Measurements from ENCODE around the gene SEBOX. TPM values are rescaled to one million over a fixed set of nuclear protein-coding genes. Genes with fewer than 3 reads are reported as not detected.
"Not testable (repeated sequence)": the region's sequence is repeated elsewhere in the genome, so short reads cannot be mapped to it uniquely, and the experiment has no call there.

The SEBOX gene
- total RNA-seq, 6 donors from 2014 or later: not detected

DNA sequence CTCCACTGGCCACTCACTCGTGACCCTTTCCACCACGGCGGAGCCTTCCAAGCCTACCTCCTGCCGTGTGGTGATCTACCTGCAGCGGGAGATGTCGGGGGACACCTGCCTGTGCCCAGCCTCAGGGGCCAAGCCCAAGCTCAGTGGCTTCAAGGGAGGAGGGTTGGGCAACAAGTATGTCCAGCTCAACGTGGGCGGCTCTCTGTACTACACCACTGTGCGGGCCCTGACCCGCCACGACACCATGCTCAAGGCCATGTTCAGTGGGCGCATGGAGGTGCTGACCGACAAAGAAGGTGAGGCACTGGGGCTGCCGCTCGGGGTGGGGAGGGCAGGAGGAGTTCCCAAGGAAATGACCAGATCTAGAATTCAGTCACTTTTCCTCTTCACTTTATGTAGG is 25.6 kb downstream of the SEBOX start:
- ATAC-seq (ENCODE audit: low FRiP score in 2 of 2) (no peak), DNase-seq (peak in 1 of 2 donors; percentile 64)
- H3K27me3 ChIP-seq: no peaks in the 10 kb centered on the region
- H3K4me3 ChIP-seq: no peak overlapping the region
- H3K9me3 ChIP-seq: no peaks in the 10 kb centered on the region
- 94 to 95% methylated on average over 13 to 15 of the region's 15 CpGs for WGBS, 2 donors
- peak overlapping the region in 3 of 4 donors; percentile 72 to 97 (median 94) for H3K27ac ChIP-seq
- H3K36me3 ChIP-seq: peaks cover 32 to 52% (median 49%) of the 10 kb centered on the region in 4 donors
- TF ChIP-seq POLR2A (IDR thresholded peaks at IDR 0.05) (no peak), EP300 (IDR thresholded peaks at IDR 0.05) (no peak), POLR2AphosphoS5 (IDR thresholded peaks at IDR 0.05) (no peak)
- TF ChIP-seq, protein P1, sequence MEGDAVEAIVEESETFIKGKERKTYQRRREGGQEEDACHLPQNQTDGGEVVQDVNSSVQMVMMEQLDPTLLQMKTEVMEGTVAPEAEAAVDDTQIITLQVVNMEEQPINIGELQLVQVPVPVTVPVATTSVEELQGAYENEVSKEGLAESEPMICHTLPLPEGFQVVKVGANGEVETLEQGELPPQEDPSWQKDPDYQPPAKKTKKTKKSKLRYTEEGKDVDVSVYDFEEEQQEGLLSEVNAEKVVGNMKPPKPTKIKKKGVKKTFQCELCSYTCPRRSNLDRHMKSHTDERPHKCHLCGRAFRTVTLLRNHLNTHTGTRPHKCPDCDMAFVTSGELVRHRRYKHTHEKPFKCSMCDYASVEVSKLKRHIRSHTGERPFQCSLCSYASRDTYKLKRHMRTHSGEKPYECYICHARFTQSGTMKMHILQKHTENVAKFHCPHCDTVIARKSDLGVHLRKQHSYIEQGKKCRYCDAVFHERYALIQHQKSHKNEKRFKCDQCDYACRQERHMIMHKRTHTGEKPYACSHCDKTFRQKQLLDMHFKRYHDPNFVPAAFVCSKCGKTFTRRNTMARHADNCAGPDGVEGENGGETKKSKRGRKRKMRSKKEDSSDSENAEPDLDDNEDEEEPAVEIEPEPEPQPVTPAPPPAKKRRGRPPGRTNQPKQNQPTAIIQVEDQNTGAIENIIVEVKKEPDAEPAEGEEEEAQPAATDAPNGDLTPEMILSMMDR (IDR thresholded peaks at IDR 0.05): no peak
- peaks cover 28 to 46% (median 31%) of the 10 kb centered on the region in 4 donors for H3K4me1 ChIP-seq

DNA sequence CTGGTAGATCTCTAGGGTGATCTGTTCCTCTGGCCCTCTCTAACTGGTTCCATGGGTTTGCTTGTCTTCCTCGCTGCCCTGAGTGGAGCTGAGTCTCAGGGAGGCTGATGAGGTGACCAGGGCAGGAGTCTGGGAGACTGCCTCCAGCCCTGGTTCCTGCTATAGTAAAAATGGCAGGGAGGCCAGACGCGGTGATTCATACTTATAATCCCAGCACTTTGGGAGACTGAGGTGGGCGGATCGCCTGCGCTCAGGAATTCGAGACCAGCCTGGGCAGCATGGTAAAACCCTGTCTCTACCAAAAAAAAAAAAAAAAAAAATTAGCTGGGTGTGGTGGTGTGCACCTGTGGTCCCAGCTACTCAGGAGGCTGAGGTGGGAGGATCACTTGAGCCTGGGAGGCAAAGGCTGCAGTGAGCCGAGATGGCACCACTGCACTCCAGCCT is 26.2 kb downstream of the SEBOX start:
- H3K4me3 ChIP-seq; DNase-seq; H3K27me3 ChIP-seq; H3K9me3 ChIP-seq; ATAC-seq (ENCODE audit: low FRiP score in 2 of 2): not testable (repeated sequence)
- H3K27ac ChIP-seq: peak overlapping the region; percentile 50 to 97 (median 83)
- peaks cover 35 to 52% (median 37%) of the 10 kb centered on the region in 4 donors for H3K4me1 ChIP-seq
- WGBS, 2 donors: 89 to 93% methylated on average over 7 to 8 of the region's 8 CpGs
- peaks cover 29 to 46% (median 43%) of the 10 kb centered on the region in 4 donors for H3K36me3 ChIP-seq

DNA sequence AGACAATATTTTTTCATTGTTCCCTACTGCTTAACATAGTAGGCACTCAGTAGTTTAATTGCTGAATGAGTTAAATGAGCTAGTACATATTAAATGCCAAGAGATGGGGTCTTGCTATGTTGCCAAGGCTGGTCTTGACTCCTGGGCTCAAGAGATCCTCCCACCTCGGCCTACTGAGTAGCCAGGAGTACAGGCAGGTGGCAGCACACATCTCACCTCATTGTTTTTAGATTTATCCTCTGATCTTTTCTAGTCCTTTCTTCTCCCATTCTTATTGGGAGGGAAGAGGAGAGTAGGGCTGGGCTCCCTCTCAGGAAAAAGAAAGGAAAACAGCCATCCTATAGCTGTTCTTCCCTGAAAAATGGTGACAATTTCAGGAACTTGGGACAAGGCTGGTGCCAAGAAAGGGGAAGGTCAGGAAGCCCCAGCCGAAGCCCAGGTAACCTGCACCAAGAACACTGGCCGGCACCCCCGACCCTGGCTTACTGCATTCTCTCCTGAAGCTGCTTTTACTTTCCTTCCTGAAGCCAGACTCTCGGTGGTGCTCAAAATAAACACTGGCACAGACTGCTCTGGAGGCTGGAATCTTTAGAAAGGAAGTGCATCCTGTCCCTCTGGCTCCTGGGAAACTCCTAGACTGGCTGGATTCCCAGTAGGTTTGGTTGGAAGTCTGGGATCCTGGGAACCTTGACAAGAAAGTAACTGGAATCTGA is 26.8 kb downstream of the SEBOX start:
- 18 to 50% methylated on average over 5 of the region's 5 CpGs for WGBS, 2 donors

DNA sequence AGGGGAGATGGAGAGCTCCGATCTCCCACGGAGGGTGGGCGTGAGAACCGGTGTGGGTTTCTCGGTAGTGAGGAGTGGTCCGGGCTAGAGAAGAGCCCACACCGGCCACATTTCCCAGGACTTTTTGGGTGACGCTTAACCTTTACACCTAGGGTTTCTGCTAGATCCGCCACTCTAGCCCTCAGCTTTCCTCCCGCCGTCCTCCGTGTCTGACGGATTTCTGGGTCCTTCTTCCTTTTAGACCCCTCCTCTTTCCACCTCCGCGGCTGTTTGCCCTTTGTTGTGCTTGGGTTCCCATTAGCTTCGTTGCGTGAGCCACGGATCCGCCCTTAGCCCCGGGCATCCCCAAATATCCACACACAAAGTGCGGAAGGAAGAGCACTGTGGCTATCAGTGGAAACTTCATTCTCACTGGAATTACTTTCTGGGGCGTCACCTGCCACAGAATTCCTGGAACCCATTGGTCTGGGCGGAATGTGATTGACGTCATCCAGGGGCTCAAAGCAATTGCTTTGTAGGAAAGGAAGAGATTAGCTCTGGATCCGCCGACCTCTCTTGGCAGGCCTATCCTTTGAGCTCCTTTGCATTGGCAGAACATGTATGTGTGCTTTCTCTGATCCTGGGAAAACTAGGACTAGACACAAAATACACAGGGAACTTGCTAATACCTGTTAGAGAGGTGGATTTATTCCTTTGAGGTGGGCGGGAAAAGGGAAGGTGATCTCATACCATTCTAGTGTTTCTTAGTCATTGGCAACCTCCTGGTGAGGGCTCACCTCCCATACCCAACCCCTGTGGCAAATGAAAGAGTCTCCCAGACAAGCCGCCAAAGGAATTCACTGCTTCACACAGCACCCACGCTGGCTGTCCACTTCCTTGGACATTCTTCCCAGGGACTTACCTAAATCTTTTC is 28.8 kb downstream of the SEBOX start:
- DNase-seq (peak in 1 of 2 donors; percentile 76), ATAC-seq (ENCODE audit: low FRiP score in 2 of 2) (peak; percentile 42 to 54)
- Histone ChIP-seq H3K4me3 (peak overlapping the region; percentile 79 to 95 (median 86)), H3K27ac (peak overlapping the region; percentile 94 to 97 (median 96)), H3K4me1 (peaks cover 36 to 61% (median 44%) of the 10 kb centered on the region in 4 donors), H3K36me3 (peaks cover 8 to 31% (median 24%) of the 10 kb centered on the region in 4 donors), H3K9me3 (no peaks in the 10 kb centered on the region), H3K27me3 (no peaks in the 10 kb centered on the region)
- peak; percentile 82 to 83 for TF ChIP-seq POLR2AphosphoS5 (IDR thresholded peaks at IDR 0.05)
- peak in 2 of 4 donors; percentile 8 to 40 for TF ChIP-seq POLR2A (IDR thresholded peaks at IDR 0.05)
- peak; percentile 37 to 96 (median 72) for TF ChIP-seq EP300 (IDR thresholded peaks at IDR 0.05)
- TF ChIP-seq, protein P1 (IDR thresholded peaks at IDR 0.05): peak in 1 of 6 experiments; percentile 2
- 5 to 11% methylated on average over 20 to 29 of the region's 29 CpGs for WGBS, 2 donors

More for the DNA sequence above, 26.8 kb downstream of the SEBOX start:
- H3K4me3 ChIP-seq: peak overlapping the region in 1 of 4 donors; percentile 11
- H3K9me3 ChIP-seq: no peaks in the 10 kb centered on the region
- peaks cover 23 to 40% (median 37%) of the 10 kb centered on the region in 4 donors for H3K36me3 ChIP-seq
- H3K4me1 ChIP-seq: peaks cover 36 to 58% (median 42%) of the 10 kb centered on the region in 4 donors
- H3K27me3 ChIP-seq: no peaks in the 10 kb centered on the region
- H3K27ac ChIP-seq: peak overlapping the region; percentile 50 to 97 (median 83)
- TF ChIP-seq, protein P1 (IDR thresholded peaks at IDR 0.05): no peak
- TF ChIP-seq POLR2A (IDR thresholded peaks at IDR 0.05) (no peak), POLR2AphosphoS5 (IDR thresholded peaks at IDR 0.05) (peak; percentile 32 to 53), EP300 (IDR thresholded peaks at IDR 0.05) (peak in 2 of 4 donors; percentile 24 to 50)
- no peak for DNase-seq
- no peak for ATAC-seq (ENCODE audit: low FRiP score in 2 of 2)

All from upper lobe of left lung (tissue), 6 donors.